Activated CD8-positive, alpha-beta memory T cell treated with anti-CD3 and anti-CD28 coated beads, Interleukin-2, amount 50 U/mL, for 24 hours (primary cell): ENCODE data around the gene CHL1.

Experiments used
- DNase-seq: peaks from one replicate; pipeline ENCODE4 v3.0.0-alpha.2; 2020; ENCODE audit errors: extremely low read depth

CHL1 gene

DNA sequence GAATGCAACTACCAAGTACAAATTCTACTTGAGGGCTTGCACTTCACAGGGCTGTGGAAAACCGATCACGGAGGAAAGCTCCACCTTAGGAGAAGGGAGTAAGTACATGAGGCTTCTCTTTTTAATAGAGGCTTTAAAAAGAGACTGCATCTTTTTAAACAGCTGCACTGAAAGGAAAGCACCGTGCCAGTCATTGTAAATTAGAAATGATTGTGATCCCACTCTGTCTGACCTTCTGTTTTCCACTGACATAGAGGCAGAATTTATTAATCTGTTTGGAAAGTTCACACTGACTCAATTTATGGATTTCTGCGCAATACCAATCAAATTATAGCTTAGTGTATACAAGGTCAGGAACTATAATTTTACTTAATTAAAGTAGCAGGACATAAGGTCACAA lies 198.2 kb downstream of the CHL1 start:
- DNase-seq, result no peak

- no peak for DNase-seq
Observed at GRCh38 chr3:396293-396692, 199.7 kb downstream of the CHL1 start.

- no peak for DNase-seq
Observed at GRCh38 chr3:399647-400046, 203.1 kb downstream of the CHL1 start.

DNA sequence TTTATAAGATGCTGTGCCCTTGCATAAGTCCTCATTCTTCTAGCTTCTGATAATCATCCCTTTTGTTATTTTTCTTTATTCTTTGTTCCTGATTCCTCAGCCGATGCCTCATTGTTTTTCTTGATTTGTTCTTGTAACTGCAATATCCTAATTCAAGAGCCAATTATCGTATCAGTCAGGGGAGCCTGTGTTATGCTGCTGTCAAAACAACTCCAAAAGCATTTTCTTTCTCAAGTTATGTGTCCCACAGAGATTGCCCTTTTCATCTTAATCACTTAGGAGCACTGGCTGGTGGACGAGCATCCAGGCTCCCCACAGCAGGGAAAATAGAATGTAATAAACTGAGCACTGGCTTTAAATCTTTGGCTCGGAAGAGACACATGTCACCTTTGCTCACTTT lies 207.3 kb downstream of the CHL1 start:
- no peak for DNase-seq

- DNase-seq, result no peak
Observed at GRCh38 chr3:409011-409410, 212.4 kb downstream of the CHL1 start.

GRCh38 chr3:411226-411625 lies 214.7 kb downstream of the CHL1 start:
- DNase-seq, result no peak

DNA sequence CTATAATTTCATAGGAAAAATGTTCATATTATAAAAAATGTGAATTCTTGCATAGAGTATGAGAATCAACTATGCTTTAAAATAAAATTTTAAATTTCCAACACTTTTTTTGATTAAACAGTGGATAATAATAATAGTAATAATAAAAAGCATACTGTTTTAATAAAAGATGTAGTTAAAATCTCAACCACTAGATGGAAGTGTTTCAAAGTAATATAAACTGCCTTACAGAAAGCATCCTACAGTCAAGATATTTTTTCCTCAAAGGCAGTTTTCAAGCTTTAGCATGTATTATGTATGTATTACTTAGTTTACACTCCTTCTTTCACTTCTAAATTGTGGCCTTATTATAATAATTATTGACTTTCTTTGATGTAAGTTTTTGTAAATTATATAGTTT lies 217.5 kb downstream of the CHL1 start:
- DNase-seq, result no peak

GRCh38 chr3:418239-418929 lies 221.8 kb downstream of the CHL1 start:
- no peak for DNase-seq

DNA sequence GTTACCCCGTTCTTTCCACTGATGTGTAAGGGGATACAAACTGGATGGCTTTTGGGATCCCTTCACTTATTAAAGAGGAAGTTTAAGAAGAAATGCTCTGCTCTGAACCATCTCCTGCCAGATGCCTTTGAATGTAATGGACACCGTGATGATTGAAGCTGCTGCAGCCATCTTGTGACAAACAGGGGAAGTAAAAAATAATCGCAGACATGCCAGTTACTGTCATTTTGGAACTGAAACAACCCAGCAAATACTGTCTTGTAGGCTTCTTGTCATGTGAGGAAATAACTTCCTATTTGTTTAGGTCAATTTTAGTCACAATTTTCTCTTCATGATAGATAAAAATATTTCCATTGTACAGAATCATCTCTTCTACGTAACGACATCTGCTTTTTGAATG lies 224.0 kb downstream of the CHL1 start:
- DNase-seq, result no peak

GRCh38 chr3:425079-425478 lies 228.5 kb downstream of the CHL1 start:
- DNase-seq, result no peak

- no peak for DNase-seq
Observed at GRCh38 chr3:426072-426471, 229.5 kb downstream of the CHL1 start.

DNA sequence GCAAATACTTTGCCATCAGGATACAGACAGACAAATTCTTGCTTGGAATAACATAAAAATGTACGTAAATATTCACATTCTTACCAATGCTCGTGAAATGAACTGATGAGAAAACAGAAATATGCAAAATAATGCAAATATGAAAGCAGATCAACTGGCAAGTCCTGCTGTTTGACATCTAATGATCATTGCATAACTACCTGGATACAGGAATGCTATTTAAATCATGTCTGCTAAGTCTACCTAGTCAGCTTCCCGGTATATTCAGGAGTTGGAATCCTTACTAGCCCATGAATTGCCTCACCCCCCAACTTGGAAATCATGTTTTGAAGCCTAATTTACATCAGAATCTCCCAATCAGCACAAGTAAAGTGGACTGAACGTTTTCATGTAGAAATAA lies 230.6 kb downstream of the CHL1 start:
- DNase-seq, result no peak

DNA sequence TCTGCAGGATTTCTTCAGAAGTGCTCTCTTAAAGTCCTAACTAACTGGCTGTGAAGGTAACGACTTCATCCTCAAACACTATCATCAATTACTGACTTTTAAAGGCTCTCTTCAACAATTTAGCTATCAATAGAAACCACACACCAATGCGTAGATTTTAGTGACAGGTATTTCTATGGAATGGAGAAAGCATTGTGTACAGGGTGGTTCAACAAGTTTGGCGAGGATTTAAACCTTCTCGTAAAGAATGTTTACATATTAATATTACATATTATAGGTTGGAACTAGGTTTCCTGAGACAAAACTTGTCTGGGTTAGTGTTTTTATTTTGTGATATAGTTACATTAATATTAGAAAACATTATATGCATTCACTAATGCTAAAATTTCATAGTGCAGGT lies 233.6 kb downstream of the CHL1 start:
- no peak for DNase-seq

GRCh38 chr3:435161-435560 lies 238.6 kb downstream of the CHL1 start:
- DNase-seq, result no peak

GRCh38 chr3:436053-436452 lies 239.5 kb downstream of the CHL1 start:
- no peak for DNase-seq

DNA sequence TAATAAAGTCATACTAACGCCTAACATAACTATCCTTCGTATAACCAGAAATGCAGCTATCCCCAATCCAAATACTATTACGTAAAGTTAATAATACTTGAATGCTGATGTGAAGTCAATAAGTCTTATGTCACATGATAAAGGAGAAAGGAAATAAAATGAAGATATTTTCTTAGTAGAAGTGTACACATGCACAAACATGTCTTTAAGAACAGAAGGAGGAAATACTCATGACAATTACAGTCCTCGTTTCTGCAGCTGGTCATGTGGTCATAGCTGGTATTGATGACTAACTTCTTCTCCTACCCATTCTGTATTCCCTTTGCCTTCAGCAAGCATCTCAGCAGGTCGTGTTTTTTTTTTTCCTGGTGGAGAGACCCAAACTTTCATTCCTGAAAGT lies 244.3 kb downstream of the CHL1 start:
- DNase-seq, result no peak

DNA sequence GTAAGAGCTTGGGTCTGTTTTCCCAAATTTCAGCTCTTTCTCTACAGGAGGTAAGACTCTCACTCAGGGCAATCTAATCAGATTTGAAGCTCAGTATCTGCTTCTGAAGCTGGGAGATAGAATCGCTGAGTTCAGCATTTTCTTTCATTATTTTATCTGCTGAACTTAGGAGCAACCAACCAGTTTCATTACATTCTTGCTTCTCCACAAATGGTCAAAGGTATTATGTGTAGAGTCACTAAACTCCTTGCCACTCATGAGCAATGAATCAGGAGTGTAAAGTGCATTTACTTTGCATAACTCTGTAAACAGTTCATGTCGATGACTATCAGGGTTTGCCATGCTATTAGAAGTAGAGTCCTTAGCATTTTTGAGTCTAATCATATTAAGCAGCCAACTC lies 249.4 kb downstream of the CHL1 start:
- DNase-seq, result no peak

- DNase-seq, result no peak
Observed at GRCh38 chr3:447671-448070, 251.1 kb downstream of the CHL1 start.

DNA sequence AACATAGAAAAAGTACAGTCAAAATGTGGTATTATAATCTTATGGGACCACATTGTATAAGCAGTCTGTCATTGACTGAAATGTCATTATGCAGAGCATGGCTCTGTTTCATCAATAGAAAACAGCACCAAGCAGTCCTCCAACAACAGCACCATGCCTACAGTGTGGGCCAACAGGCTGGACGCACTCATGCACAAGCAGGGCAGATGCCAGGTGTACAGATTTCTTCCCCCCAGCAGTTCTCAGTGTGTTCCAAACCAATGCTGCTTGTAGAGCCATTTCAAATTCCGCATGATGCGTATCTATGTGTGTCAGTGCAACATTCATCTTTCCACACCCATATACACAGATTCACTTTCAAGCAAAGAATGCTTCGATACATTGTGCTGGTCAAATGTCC lies 253.1 kb downstream of the CHL1 start:
- DNase-seq, result no peak

DNA sequence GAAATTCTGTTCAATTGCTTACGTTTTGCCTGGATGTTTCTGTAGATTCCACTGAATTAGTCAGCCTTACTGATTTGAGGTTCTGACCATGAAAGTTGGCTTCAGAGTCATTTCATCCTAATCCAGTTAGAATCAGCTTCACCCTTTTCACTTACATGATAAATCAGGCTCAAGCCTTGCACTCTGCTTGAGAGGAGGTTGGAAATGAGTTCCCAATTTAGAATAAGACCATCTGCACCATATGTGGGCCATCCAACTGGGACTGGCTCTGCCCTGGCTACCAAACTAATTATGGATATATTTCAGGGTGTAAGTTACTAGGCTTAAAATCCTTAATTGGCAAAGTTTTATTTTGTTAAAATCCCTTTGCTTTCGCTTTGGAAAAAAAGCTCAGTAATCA lies 255.7 kb downstream of the CHL1 start:
- DNase-seq, result no peak

DNA sequence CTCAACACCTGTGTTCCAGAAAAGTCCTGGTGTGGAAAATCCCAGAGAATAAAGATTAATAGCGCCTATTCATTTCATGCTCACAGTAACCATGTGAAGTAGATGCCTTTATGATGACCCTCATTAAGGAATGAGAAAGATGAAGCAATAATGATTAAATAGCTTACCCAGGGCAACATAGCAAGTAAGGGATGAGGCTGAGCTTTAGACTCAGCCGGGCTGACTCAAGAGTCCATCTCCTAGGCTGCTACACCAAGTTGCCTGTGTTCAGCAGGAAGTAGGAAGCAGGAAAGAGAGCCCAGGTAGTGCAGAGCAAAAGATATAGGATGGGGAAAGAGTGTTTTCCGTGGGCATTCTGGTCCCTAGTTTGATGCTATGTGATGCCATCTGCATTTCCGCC lies 256.5 kb downstream of the CHL1 start:
- DNase-seq, result no peak

GRCh38 chr3:454986-455385 lies 258.4 kb downstream of the CHL1 start:
- DNase-seq, result no peak

GRCh38 chr3:458124-458523 lies 261.6 kb downstream of the CHL1 start:
- no peak for DNase-seq

DNA sequence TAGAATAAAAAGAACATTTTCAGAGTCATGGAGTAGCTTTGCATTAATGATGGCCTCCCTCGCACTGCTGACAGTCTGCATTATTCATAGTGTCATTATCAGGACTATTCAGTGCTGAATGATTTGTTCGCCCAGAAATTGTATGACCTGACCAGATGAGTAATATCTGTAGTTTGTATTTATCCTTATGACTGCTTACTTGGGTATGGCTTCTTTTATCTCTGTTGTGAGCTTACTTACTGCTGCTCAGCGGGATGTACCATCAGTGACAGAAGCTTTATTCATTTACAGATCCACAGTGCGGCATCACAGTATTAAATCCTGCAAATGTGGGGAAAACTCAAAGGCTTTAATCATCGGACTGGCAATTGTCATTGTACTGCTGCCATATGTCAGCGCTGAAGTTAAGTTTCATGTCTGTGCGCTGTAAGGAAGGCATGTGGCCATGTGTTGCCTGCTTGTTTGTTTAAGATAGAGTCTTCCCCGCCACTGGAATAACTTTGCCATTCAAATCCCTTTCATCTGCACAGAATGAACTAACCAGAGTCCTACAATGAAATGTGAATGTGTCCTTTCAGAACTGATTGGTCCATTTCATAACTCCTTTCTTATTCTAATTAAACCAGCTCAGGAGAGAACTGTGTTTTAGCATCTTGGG lies 262.2 kb downstream of the CHL1 start:
- DNase-seq, result no peak
